ENCODE data around the gene LRP5. TPM values are rescaled to one million over a fixed set of nuclear protein-coding genes. Genes with fewer than 3 reads are reported as not detected.
"Not testable (repeated sequence)": the region's sequence is repeated elsewhere in the genome, so short reads cannot be mapped to it uniquely, and the experiment has no call there.

The LRP5 gene
- total and polyA plus RNA-seq, 9 donors, result 3.1 to 63.8 (median 47.2) TPM

- WGBS, 3 donors, result 83 to 88% (median 86%) methylated on average over 24 of the region's 24 CpGs
- Histone ChIP-seq H3K36me3 (peaks cover 4% of the 10 kb centered on the region), H3K4me1 (ENCODE audit: insufficient read depth) (no peaks in the 10 kb centered on the region), H3K27me3 (no peaks in the 10 kb centered on the region), H3K4me3 (no peak overlapping the region), H3K27ac (peak overlapping the region in 1 of 2 donors; percentile 19), H3K9me3 (peaks cover 0 to 6% of the 10 kb centered on the region in 2 donors)
- no peak for TF ChIP-seq POLR2A (IDR thresholded peaks at IDR 0.05)
- TF ChIP-seq EP300 (IDR thresholded peaks at IDR 0.05), result no peak
- TF ChIP-seq CTCF (IDR thresholded peaks at IDR 0.05), result no peak
- no peak for DNase-seq
- intact Hi-C loops (cut with DNase I), result no loop called here
Measured at GRCh38 chr11:68431984-68432645, 119.7 kb downstream of the LRP5 start.

GRCh38 chr11:68432874-68433273, 120.5 kb downstream of the LRP5 start:
- DNase-seq, result no peak
- no peak for TF ChIP-seq EP300 (IDR thresholded peaks at IDR 0.05)
- no peak for TF ChIP-seq CTCF (IDR thresholded peaks at IDR 0.05)
- TF ChIP-seq POLR2A (IDR thresholded peaks at IDR 0.05), result no peak
- H3K4me3 ChIP-seq, result no peak overlapping the region
- no peaks in the 10 kb centered on the region for H3K4me1 ChIP-seq (ENCODE audit: insufficient read depth)
- H3K27me3 ChIP-seq, result no peaks in the 10 kb centered on the region
- peaks cover 0 to 6% of the 10 kb centered on the region in 2 donors for H3K9me3 ChIP-seq
- H3K27ac ChIP-seq, result no peak overlapping the region
- WGBS, 3 donors, result 88 to 89% (median 88%) methylated on average over 17 of the region's 17 CpGs
- peaks cover 4% of the 10 kb centered on the region for H3K36me3 ChIP-seq
- intact Hi-C loops (cut with DNase I), result no loop called here

GRCh38 chr11:68433541-68433940, 121.2 kb downstream of the LRP5 start:
- H3K9me3 ChIP-seq, result peaks cover 0 to 6% of the 10 kb centered on the region in 2 donors
- no peaks in the 10 kb centered on the region for H3K27me3 ChIP-seq
- H3K4me1 ChIP-seq (ENCODE audit: insufficient read depth), result no peaks in the 10 kb centered on the region
- H3K36me3 ChIP-seq, result peaks cover 4% of the 10 kb centered on the region
- 89 to 92% (median 92%) methylated on average over 31 of the region's 31 CpGs for WGBS, 3 donors
- H3K4me3 ChIP-seq, result no peak overlapping the region
- TF ChIP-seq CTCF (IDR thresholded peaks at IDR 0.05), result no peak
- intact Hi-C loops (cut with DNase I), result no loop called here
- no peak for DNase-seq
- no peak overlapping the region for H3K27ac ChIP-seq

- H3K4me1 ChIP-seq (ENCODE audit: insufficient read depth); H3K4me3 ChIP-seq; H3K36me3 ChIP-seq; H3K27me3 ChIP-seq; H3K27ac ChIP-seq; H3K9me3 ChIP-seq; intact Hi-C loops (cut with DNase I); DNase-seq: not testable (repeated sequence)
- 91 to 93% (median 92%) methylated on average over 5 of the region's 5 CpGs for WGBS, 3 donors
Measured at GRCh38 chr11:68434159-68434558, 121.8 kb downstream of the LRP5 start.

GRCh38 chr11:68436162-68436888, 123.9 kb downstream of the LRP5 start:
- no peaks in the 10 kb centered on the region for H3K9me3 ChIP-seq
- peaks cover 10% of the 10 kb centered on the region for H3K4me1 ChIP-seq (ENCODE audit: insufficient read depth)
- 78 to 80% (median 79%) methylated on average over 12 to 16 of the region's 16 CpGs for WGBS, 3 donors
- H3K27ac ChIP-seq, result no peak overlapping the region
- intact Hi-C loops (cut with DNase I), result no loop called here
- no peak for TF ChIP-seq POLR2A (IDR thresholded peaks at IDR 0.05)
- H3K36me3 ChIP-seq, result no peaks in the 10 kb centered on the region
- no peak for DNase-seq
- no peak overlapping the region for H3K4me3 ChIP-seq
- H3K27me3 ChIP-seq, result no peaks in the 10 kb centered on the region

Data from ovary (tissue), 9 donors.